ENCODE results near the gene HFM1. TPM values are rescaled to one million over a fixed set of nuclear protein-coding genes. Genes with fewer than 3 reads are reported as not detected.
"Not testable (repeated sequence)": the region's sequence is repeated elsewhere in the genome, so short reads cannot be mapped to it uniquely, and the experiment has no call there.

HFM1 gene
- polyA plus RNA-seq, 1 of the 3 experiments (the other 2 are of a cell fraction): 0.10 TPM

DNA sequence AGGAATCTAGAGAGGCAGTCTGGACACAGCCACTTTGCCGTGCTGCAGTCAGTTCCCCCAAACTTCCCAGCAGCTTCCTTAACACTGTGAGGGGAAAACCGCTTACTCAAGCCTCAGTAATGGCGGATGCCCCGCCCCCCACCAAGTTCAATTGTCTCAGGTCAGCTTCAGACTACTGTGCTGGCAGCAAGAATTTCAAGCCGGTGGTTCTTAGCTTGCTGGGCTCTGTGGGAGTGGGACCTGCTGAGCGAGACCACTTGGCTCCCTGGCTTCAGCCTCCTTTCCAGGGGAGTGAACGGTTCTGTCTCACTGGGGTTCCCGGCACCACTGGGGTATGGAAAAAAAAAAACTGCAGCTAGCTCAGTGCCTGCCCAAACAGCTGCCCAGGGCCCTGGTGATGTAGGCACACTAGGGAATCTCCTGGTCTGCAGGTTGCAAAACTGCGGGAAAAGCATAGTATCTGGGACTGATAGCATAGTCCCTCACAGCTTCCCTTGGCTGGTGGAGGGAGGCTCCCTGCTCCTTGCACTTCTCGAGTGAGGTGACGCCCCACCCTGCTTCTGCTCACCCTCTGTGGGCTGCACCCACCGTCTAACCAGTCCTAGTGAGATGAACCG, 23.7 kb upstream of the HFM1 start (continued):
- TF ChIP-seq NRF1 (IDR thresholded peaks at IDR 0.05; ENCODE audit: low read depth, low read length): no peak
- TF ChIP-seq GABPA (IDR thresholded peaks at IDR 0.05; ENCODE audit: low read depth): no peak
- TF ChIP-seq TAF1 (IDR thresholded peaks at IDR 0.05; ENCODE audit: borderline replicate concordance, low read depth, low read length): no peak

DNA sequence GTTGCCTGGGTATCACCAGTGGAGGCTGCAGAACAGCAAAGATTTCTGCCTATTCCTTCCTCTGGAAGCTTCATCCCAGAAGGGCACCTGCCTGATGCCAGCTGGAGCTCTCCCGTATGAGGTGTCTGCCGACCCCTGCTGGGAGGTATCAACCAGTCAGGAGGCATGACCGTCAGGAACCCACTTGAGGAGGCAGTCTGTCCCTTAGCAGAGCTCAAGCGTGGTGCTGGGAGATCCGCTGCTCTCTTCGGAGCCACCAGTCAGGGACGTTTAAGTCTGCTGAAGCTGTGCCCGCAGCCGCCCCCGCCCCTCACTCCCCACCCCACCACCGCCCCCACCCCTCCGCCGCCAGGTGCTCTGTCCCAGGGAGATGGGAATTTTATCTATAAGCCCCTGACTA, 23.1 kb upstream of the HFM1 start:
- TF ChIP-seq RAD21 (IDR thresholded peaks at IDR 0.05; ENCODE audit: low read length): peak; percentile 23
- TF ChIP-seq, protein P1, sequence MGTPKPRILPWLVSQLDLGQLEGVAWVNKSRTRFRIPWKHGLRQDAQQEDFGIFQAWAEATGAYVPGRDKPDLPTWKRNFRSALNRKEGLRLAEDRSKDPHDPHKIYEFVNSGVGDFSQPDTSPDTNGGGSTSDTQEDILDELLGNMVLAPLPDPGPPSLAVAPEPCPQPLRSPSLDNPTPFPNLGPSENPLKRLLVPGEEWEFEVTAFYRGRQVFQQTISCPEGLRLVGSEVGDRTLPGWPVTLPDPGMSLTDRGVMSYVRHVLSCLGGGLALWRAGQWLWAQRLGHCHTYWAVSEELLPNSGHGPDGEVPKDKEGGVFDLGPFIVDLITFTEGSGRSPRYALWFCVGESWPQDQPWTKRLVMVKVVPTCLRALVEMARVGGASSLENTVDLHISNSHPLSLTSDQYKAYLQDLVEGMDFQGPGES (IDR thresholded peaks at IDR 0.05; ENCODE audit: low read depth, low read length): no peak
- Histone ChIP-seq H3K4me3 (ENCODE audit: low read depth in 2 of 2, low read length in 1 of 2) (peak overlapping the region in 1 of 2 experiments; percentile 26; a peak in 2 of 4 replicates), H3K4me2 (no peak overlapping the region), H3K9me3 (no peaks in the 10 kb centered on the region), H3K79me2 (ENCODE audit: insufficient read depth) (no peaks in the 10 kb centered on the region), H3K4me1 (ENCODE audit: control insufficient read depth in 1 of 2, insufficient read depth in 2 of 2, low read depth in 1 of 2, low read length in 1 of 2) (peaks cover 0 to 2% of the 10 kb centered on the region in 2 experiments; a peak in 1 of 4 replicates), H3F3A (replicated peaks; ENCODE audit: insufficient read depth) (no peaks in the 10 kb centered on the region), H3K27me3 (ENCODE audit: insufficient read depth) (no peaks in the 10 kb centered on the region; the same call in 1 of the 2 replicates), H3K9ac (no peak overlapping the region), H4K20me1 (ENCODE audit: insufficient read depth) (no peaks in the 10 kb centered on the region), H2AFZ (ENCODE audit: low read depth) (no peak overlapping the region), H3K36me3 (replicated peaks in 1 of 2; ENCODE audit: control insufficient read depth in 1 of 2, insufficient read depth in 2 of 2, low read length in 1 of 2) (no peaks in the 10 kb centered on the region), H3K9me2 (no peaks in the 10 kb centered on the region), H3K27ac (ENCODE audit: low read depth in 2 of 2, low read length in 1 of 2) (no peak overlapping the region)
- ChIA-PET CTCF (interaction anchor here (1.1 to 1.2 kb wide), 3 partner anchors 9 to 261 kb away, joined by 3 to 5 read pairs (median 3); no protein-coding TSS in a partner anchor), POLR2A (no interaction called here)
- 6% methylated on average over 8 of the region's 13 CpGs for WGBS (ENCODE audit: low lambda C conversion rate)
- DNase-seq: peak; percentile 16

DNA sequence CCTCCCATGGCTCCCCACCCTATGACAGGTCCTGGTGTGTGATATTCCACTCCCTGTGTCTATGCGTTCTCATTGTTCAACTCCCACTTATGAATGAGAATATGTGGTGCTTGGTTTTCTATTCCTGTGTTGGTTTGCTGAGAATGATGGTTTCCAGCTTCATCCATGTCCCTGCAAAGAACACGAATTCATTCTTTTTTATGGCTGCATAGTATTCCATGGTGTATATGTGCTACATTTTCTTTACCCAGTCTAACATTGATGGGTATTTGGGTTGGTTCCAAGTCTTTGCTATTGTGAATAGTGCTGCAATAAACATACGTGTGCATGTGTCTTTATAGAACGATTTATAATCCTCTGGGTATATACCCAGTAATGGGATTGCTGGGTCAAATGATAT, 17.9 kb upstream of the HFM1 start:
- H3K79me2 ChIP-seq (ENCODE audit: insufficient read depth); H3K9me3 ChIP-seq; H3K36me3 ChIP-seq (replicated peaks in 1 of 2; ENCODE audit: control insufficient read depth in 1 of 2, insufficient read depth in 2 of 2, low read length in 1 of 2); H3K4me1 ChIP-seq (ENCODE audit: control insufficient read depth in 1 of 2, insufficient read depth in 2 of 2, low read depth in 1 of 2, low read length in 1 of 2); H3F3A ChIP-seq (replicated peaks; ENCODE audit: insufficient read depth); H2AFZ ChIP-seq (ENCODE audit: low read depth); DNase-seq; POLR2A ChIA-PET; CTCF ChIA-PET; H3K9ac ChIP-seq; H3K4me2 ChIP-seq; H3K27ac ChIP-seq (ENCODE audit: low read depth in 2 of 2, low read length in 1 of 2); H3K9me2 ChIP-seq; H3K4me3 ChIP-seq (ENCODE audit: low read depth in 2 of 2, low read length in 1 of 2); H4K20me1 ChIP-seq (ENCODE audit: insufficient read depth); H3K27me3 ChIP-seq (ENCODE audit: insufficient read depth): not testable (repeated sequence)
- 6% methylated on average over 4 of the region's 4 CpGs for WGBS (ENCODE audit: low lambda C conversion rate)

DNA sequence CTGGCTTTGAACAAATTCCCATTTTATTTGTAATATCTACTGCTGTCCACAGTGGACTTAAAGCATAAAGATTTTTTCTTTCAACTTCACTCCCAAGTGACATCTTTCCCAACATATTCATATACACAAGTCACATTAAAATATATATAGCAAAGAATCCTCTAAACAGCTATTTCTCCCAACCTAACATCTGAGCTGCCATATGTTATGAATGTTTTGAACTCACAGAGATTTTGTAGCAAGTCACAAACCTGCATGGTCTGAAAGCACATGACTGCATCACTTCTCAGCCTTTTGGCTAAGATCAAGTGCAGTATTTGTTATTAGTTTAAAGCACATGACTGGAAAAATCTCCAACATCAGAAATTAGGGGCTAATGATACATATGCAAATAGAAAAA, 7.7 kb upstream of the HFM1 start:
- POLR2A ChIA-PET: no interaction called here
- Histone ChIP-seq H3K4me3 (ENCODE audit: low read depth in 2 of 2, low read length in 1 of 2) (no peak overlapping the region), H3K4me2 (no peak overlapping the region), H3K27me3 (ENCODE audit: insufficient read depth) (no peaks in the 10 kb centered on the region), H2AFZ (ENCODE audit: low read depth) (no peak overlapping the region), H3K79me2 (ENCODE audit: insufficient read depth) (no peaks in the 10 kb centered on the region), H3K36me3 (replicated peaks in 1 of 2; ENCODE audit: control insufficient read depth in 1 of 2, insufficient read depth in 2 of 2, low read length in 1 of 2) (no peaks in the 10 kb centered on the region), H4K20me1 (ENCODE audit: insufficient read depth) (no peaks in the 10 kb centered on the region), H3K9me2 (no peaks in the 10 kb centered on the region), H3K9ac (no peak overlapping the region), H3K4me1 (ENCODE audit: control insufficient read depth in 1 of 2, insufficient read depth in 2 of 2, low read depth in 1 of 2, low read length in 1 of 2) (no peaks in the 10 kb centered on the region; a peak in 1 of 4 replicates), H3K9me3 (no peaks in the 10 kb centered on the region), H3F3A (replicated peaks; ENCODE audit: insufficient read depth) (no peaks in the 10 kb centered on the region), H3K27ac (ENCODE audit: low read depth in 2 of 2, low read length in 1 of 2) (no peak overlapping the region)
- CTCF ChIA-PET: interaction anchor here (0.8 to 1.6 kb wide), 4 partner anchors 10 to 474 kb away, joined by 3 to 5 read pairs (median 4); partner anchors contain the start of gene TGFBR3
- no peak for DNase-seq
- TF ChIP-seq, protein P2, sequence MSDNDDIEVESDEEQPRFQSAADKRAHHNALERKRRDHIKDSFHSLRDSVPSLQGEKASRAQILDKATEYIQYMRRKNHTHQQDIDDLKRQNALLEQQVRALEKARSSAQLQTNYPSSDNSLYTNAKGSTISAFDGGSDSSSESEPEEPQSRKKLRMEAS (IDR thresholded peaks at IDR 0.05; ENCODE audit: low read depth): no peak
- TF ChIP-seq, protein P3, sequence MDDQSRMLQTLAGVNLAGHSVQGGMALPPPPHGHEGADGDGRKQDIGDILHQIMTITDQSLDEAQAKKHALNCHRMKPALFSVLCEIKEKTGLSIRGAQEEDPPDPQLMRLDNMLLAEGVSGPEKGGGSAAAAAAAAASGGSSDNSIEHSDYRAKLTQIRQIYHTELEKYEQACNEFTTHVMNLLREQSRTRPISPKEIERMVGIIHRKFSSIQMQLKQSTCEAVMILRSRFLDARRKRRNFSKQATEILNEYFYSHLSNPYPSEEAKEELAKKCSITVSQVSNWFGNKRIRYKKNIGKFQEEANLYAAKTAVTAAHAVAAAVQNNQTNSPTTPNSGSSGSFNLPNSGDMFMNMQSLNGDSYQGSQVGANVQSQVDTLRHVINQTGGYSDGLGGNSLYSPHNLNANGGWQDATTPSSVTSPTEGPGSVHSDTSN (IDR thresholded peaks at IDR 0.05): no peak
- TF ChIP-seq EZH2phosphoT487 (IDR thresholded peaks at IDR 0.05; ENCODE audit: borderline replicate concordance, low read depth): no peak
- TF ChIP-seq GATA2 (CRISPR knock-in tag; IDR thresholded peaks at IDR 0.05): no peak
- TF ChIP-seq RCOR1 (IDR thresholded peaks at IDR 0.05; ENCODE audit: low read length): no peak
- no peak for TF ChIP-seq RXRA (IDR thresholded peaks at IDR 0.05; ENCODE audit: borderline replicate concordance, low read depth)
- TF ChIP-seq, protein P4, sequence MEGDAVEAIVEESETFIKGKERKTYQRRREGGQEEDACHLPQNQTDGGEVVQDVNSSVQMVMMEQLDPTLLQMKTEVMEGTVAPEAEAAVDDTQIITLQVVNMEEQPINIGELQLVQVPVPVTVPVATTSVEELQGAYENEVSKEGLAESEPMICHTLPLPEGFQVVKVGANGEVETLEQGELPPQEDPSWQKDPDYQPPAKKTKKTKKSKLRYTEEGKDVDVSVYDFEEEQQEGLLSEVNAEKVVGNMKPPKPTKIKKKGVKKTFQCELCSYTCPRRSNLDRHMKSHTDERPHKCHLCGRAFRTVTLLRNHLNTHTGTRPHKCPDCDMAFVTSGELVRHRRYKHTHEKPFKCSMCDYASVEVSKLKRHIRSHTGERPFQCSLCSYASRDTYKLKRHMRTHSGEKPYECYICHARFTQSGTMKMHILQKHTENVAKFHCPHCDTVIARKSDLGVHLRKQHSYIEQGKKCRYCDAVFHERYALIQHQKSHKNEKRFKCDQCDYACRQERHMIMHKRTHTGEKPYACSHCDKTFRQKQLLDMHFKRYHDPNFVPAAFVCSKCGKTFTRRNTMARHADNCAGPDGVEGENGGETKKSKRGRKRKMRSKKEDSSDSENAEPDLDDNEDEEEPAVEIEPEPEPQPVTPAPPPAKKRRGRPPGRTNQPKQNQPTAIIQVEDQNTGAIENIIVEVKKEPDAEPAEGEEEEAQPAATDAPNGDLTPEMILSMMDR (IDR thresholded peaks at IDR 0.05): no peak
- TF ChIP-seq, protein P1 (IDR thresholded peaks at IDR 0.05; ENCODE audit: low read depth, low read length): no peak
- no peak for TF ChIP-seq JUND (IDR thresholded peaks at IDR 0.05)
